SK-N-SH (cell line): ENCODE results near the gene KPNB1. TPM values are rescaled to one million over a fixed set of nuclear protein-coding genes. Genes with fewer than 3 reads are reported as not detected.

Experiments
- CTCF ChIA-PET: fragments of 300-600, 350-600 bp; formaldehyde crosslinking; extraction: SDS; loops from one replicate; lab custom pipeline; 2021; lab: Yijun Ruan, JAX
- POLR2A ChIA-PET: fragments of 350-600 bp; sonication (Branson Sonifier 250); formaldehyde crosslinking; extraction: SDS; loops from one replicate; lab custom pipeline; 2020; ENCODE audit warnings: antibody characterized with exemption, inconsistent platforms; lab: Yijun Ruan, JAX
- DNase-seq: peaks from one replicate; pipeline ENCODE4 v3.0.0; 2012
- H2AFZ ChIP-seq: fragments of 200-600 bp; sonication (generic); 2 replicates; pipeline ENCODE4 v1.8.1; 2016; ENCODE audit warnings: antibody characterized with exemption, mild to moderate bottlenecking, low read depth
- H3F3A ChIP-seq: fragments of 200-600 bp; sonication (generic); replicated peaks from 2 replicates; pipeline ENCODE3; 2016; ENCODE audit warnings: antibody characterized with exemption, mild to moderate bottlenecking; ENCODE audit not compliant: insufficient read depth
- H3K27ac ChIP-seq, 2 experiments: fragments of 200-500 bp in 1 of 2; fragments of 200-600 bp in 1 of 2; sonication (Bioruptor generic) in 1 of 2; sonication (generic), shearing (Covaris generic) in 1 of 2; 2 replicates each; pipeline versions ENCODE4 v1.5.1 to v1.6.1; 2014 to 2016; ENCODE audit warnings: low read depth in 2 of 2, inconsistent platforms in 1 of 2, low read length in 1 of 2, mild to moderate bottlenecking in 1 of 2, mixed read lengths in 1 of 2
- H3K27me3 ChIP-seq: fragments of 200-600 bp; sonication (generic), shearing (Covaris generic); 2 replicates; pipeline ENCODE4 v1.6.1; 2016; ENCODE audit warnings: mixed run types; ENCODE audit not compliant: insufficient read depth
- H3K36me3 ChIP-seq, 2 experiments: fragments of 200-500 bp in 1 of 2; fragments of 200-600 bp in 1 of 2; sonication (Bioruptor generic) in 1 of 2; sonication (generic) in 1 of 2; replicated peaks in 1 of 2; 2 replicates each; pipeline versions ENCODE3 to v1.5.1; 2014 to 2016; ENCODE audit warnings: low read length in 1 of 2, mild to moderate bottlenecking in 1 of 2; ENCODE audit not compliant: insufficient read depth in 2 of 2, control insufficient read depth in 1 of 2
- H3K4me1 ChIP-seq, 2 experiments: fragments of 200-500 bp in 1 of 2; fragments of 200-600 bp in 1 of 2; sonication (Bioruptor generic) in 1 of 2; sonication (generic), shearing (Covaris generic) in 1 of 2; 2 replicates each; pipeline versions ENCODE4 v1.5.1 to v1.6.1; 2014 to 2016; ENCODE audit warnings: low read depth in 1 of 2, low read length in 1 of 2, mixed run types in 1 of 2; ENCODE audit not compliant: insufficient read depth in 2 of 2, control insufficient read depth in 1 of 2
- H3K4me2 ChIP-seq: fragments of 200-600 bp; sonication (generic), shearing (Covaris generic); 2 replicates; pipeline ENCODE4 v1.6.1; 2017; ENCODE audit warnings: mixed run types
- H3K4me3 ChIP-seq, 2 experiments: fragments of 200-500 bp in 1 of 2; fragments of 200-600 bp in 1 of 2; sonication (Bioruptor generic) in 1 of 2; sonication (generic), shearing (Covaris generic) in 1 of 2; 2 replicates each; pipeline versions ENCODE4 v1.5.1 to v1.8.1; 2014 to 2016; ENCODE audit warnings: low read depth in 2 of 2, inconsistent platforms in 1 of 2, low read length in 1 of 2, mild to moderate bottlenecking in 1 of 2, mixed read lengths in 1 of 2, moderate library complexity in 1 of 2
- H3K79me2 ChIP-seq: fragments of 200-600 bp; sonication (generic); 2 replicates; pipeline ENCODE4 v1.8.1; 2017; ENCODE audit warnings: mild to moderate bottlenecking; ENCODE audit not compliant: insufficient read depth
- H3K9ac ChIP-seq: fragments of 200-600 bp; sonication (generic); 2 replicates; pipeline ENCODE4 v1.6.1; 2017; ENCODE audit warnings: mixed run types
- H3K9me2 ChIP-seq: fragments of 200-600 bp; sonication (generic); 2 replicates; pipeline ENCODE4 v1.6.1; 2017; ENCODE audit warnings: mixed run types
- H3K9me3 ChIP-seq: fragments of 200-600 bp; sonication (generic); 2 replicates; pipeline ENCODE4 v1.6.1; 2017; ENCODE audit warnings: mixed run types, mild to moderate bottlenecking, moderate library complexity
- H4K20me1 ChIP-seq: fragments of 200-600 bp; sonication (generic); 2 replicates; pipeline ENCODE4 v1.6.1; 2017; ENCODE audit warnings: mild to moderate bottlenecking, mixed run types; ENCODE audit not compliant: insufficient read depth
- CHD2 ChIP-seq: fragments of 150-350 bp; IDR thresholded peaks from 2 replicates; pipeline ENCODE4 v1.6.1; 2018; ENCODE audit warnings: low read length; ENCODE audit not compliant: partially characterized antibody
- ELF1 ChIP-seq: IDR thresholded peaks from 2 replicates; pipeline ENCODE4 v1.4.0; 2012
- EP300 ChIP-seq, 2 experiments: IDR thresholded peaks; 2 replicates each; pipeline versions ENCODE4 v1.4.0 to v1.6.1; 2012; ENCODE audit warnings: borderline replicate concordance in 1 of 2, low read depth in 1 of 2, low read length in 1 of 2
- FOSL2 ChIP-seq: IDR thresholded peaks from 2 replicates; pipeline ENCODE4 v1.4.0; 2012; ENCODE audit warnings: low read depth, mild to moderate bottlenecking, moderate library complexity, borderline replicate concordance
- FOXM1 ChIP-seq: IDR thresholded peaks from 2 replicates; pipeline ENCODE4 v1.4.0; 2012; ENCODE audit warnings: low read depth, mild to moderate bottlenecking
- MXI1 ChIP-seq: IDR thresholded peaks from 2 replicates; pipeline ENCODE4 v1.6.1; 2012; ENCODE audit warnings: mild to moderate bottlenecking, low read depth, low read length, improper control_type of control experiment
- NFIC ChIP-seq: IDR thresholded peaks from 2 replicates; pipeline ENCODE4 v1.4.0; 2012; ENCODE audit warnings: borderline replicate concordance
- POLR2AphosphoS5 ChIP-seq: IDR thresholded peaks from 2 replicates; pipeline ENCODE4 v1.6.1; 2012; ENCODE audit warnings: low read depth, low read length
- RAD21 ChIP-seq: IDR thresholded peaks from 2 replicates; pipeline ENCODE4 v1.6.1; 2012; ENCODE audit warnings: mild to moderate bottlenecking, low read length
- RXRA ChIP-seq: IDR thresholded peaks from 2 replicates; pipeline ENCODE4 v1.4.0; 2012; ENCODE audit warnings: low read depth, mild to moderate bottlenecking, borderline replicate concordance
- SIN3A ChIP-seq: IDR thresholded peaks from 2 replicates; pipeline ENCODE4 v1.6.1; 2012; ENCODE audit warnings: low read depth, mild to moderate bottlenecking, low read length, moderate library complexity, borderline replicate concordance
- TCF12 ChIP-seq: IDR thresholded peaks from 2 replicates; pipeline ENCODE4 v1.4.0; 2012
- YY1 ChIP-seq: IDR thresholded peaks from 2 replicates; pipeline ENCODE4 v1.4.0; 2012; ENCODE audit warnings: low read depth, mild to moderate bottlenecking
- WGBS: methylation state at CpG from one replicate; pipeline ENCODE4 v1.1.6; 2017; ENCODE audit warnings: low lambda C conversion rate; 5-methylcytosine and 5-hydroxymethylcytosine counted together
- polyA plus RNA-seq, 3 experiments: library from polyadenylated mRNA; depleted of rRNA; stranded (reverse); fragments of >200 nt; gene quantifications; 2 replicates each; pipeline ENCODE4 v1.2.3, GENCODE V29; 2012
- TF ChIP-seq, protein P1 (sequence below): fragments of 150-350 bp; IDR thresholded peaks from 2 replicates; pipeline ENCODE4 v1.6.1; 2017; ENCODE audit warnings: antibody characterized with exemption, low read length, low read depth, borderline replicate concordance
- TF ChIP-seq, protein P2 (sequence below): fragments of 150-350 bp; IDR thresholded peaks from 2 replicates; pipeline ENCODE4 v1.6.1; 2016; ENCODE audit warnings: mild to moderate bottlenecking, low read depth, low read length
- TF ChIP-seq, protein P3 (sequence below): IDR thresholded peaks from 2 replicates; pipeline ENCODE4; 2012

Gene KPNB1
- polyA plus RNA-seq, 1 of the 3 experiments (the other 2 are of a cell fraction) = 89.5 TPM

DNA sequence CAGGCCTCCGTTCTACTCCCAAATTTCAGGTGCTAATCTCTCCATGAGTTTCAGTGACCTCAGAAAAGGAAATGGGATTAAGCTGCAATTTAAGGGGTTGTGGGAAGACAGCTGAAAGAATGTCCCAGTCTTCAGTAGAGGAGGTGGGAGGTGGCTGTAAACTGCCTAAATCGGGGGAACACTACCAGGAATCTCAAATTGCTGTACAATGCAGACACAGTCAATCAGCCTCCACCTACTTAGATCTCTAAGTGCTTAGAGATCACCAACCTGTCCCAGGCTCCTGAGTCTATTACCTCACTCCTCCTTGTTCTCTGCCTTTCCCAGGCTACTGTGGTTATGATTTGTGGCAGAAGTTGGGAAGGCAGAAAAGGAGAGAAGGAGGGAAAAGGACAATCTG lies 75.0 kb downstream of the KPNB1 start:
- no peak overlapping the region for H3K4me3 ChIP-seq
- 67% methylated on average over 2 of the region's 2 CpGs for WGBS
- ChIA-PET POLR2A (no interaction called here), CTCF (interaction anchor here (0.8 to 9.9 kb wide), 9 partner anchors 9 to 76 kb away, joined by 3 to 109 read pairs (median 8); partner anchors contain the start of gene TBX21)
- no peaks in the 10 kb centered on the region for H3K36me3 ChIP-seq
- H3K4me1 ChIP-seq = peaks cover 13 to 30% of the 10 kb centered on the region in 2 experiments; a peak in 2 of 4 replicates
- no peak overlapping the region for H2AFZ ChIP-seq
- H3F3A ChIP-seq = peaks cover under 1% of the 10 kb centered on the region
- H3K79me2 ChIP-seq = no peaks in the 10 kb centered on the region
- peaks cover 63% of the 10 kb centered on the region for H3K27me3 ChIP-seq
- no peak for TF ChIP-seq YY1
- TF ChIP-seq EP300 (IDR thresholded peaks at IDR 0.05; ENCODE audit: borderline replicate concordance in 1 of 2, low read depth in 1 of 2, low read length in 1 of 2) = no peak
- TF ChIP-seq FOXM1 = no peak
- TF ChIP-seq TCF12 = no peak
- no peak for TF ChIP-seq MXI1
- TF ChIP-seq RXRA = no peak
- TF ChIP-seq POLR2AphosphoS5 = no peak
- TF ChIP-seq NFIC = no peak
- TF ChIP-seq FOSL2 = no peak
- TF ChIP-seq, protein P1, sequence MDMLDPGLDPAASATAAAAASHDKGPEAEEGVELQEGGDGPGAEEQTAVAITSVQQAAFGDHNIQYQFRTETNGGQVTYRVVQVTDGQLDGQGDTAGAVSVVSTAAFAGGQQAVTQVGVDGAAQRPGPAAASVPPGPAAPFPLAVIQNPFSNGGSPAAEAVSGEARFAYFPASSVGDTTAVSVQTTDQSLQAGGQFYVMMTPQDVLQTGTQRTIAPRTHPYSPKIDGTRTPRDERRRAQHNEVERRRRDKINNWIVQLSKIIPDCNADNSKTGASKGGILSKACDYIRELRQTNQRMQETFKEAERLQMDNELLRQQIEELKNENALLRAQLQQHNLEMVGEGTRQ = no peak
- TF ChIP-seq, protein P2, sequence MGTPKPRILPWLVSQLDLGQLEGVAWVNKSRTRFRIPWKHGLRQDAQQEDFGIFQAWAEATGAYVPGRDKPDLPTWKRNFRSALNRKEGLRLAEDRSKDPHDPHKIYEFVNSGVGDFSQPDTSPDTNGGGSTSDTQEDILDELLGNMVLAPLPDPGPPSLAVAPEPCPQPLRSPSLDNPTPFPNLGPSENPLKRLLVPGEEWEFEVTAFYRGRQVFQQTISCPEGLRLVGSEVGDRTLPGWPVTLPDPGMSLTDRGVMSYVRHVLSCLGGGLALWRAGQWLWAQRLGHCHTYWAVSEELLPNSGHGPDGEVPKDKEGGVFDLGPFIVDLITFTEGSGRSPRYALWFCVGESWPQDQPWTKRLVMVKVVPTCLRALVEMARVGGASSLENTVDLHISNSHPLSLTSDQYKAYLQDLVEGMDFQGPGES = no peak
- no peak for TF ChIP-seq ELF1
- TF ChIP-seq, protein P3, sequence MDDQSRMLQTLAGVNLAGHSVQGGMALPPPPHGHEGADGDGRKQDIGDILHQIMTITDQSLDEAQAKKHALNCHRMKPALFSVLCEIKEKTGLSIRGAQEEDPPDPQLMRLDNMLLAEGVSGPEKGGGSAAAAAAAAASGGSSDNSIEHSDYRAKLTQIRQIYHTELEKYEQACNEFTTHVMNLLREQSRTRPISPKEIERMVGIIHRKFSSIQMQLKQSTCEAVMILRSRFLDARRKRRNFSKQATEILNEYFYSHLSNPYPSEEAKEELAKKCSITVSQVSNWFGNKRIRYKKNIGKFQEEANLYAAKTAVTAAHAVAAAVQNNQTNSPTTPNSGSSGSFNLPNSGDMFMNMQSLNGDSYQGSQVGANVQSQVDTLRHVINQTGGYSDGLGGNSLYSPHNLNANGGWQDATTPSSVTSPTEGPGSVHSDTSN = no peak
- TF ChIP-seq RAD21 = no peak
- no peak for TF ChIP-seq CHD2
- no peak for TF ChIP-seq SIN3A
- no peak overlapping the region for H3K27ac ChIP-seq
- no peaks in the 10 kb centered on the region for H3K9me3 ChIP-seq
- no peak for DNase-seq
- H3K9me2 ChIP-seq = no peaks in the 10 kb centered on the region
- H4K20me1 ChIP-seq = no peaks in the 10 kb centered on the region; the same call in 1 of the 2 replicates
- no peak overlapping the region for H3K4me2 ChIP-seq
- no peak overlapping the region for H3K9ac ChIP-seq
